Stimulated activated CD4-positive, alpha-beta T cell treated with anti-CD3 and anti-CD28 coated beads, Interleukin-1b, Interleukin-23, amount 100 ng/mL, for 4 hours (primary cell): ENCODE measurements around the gene ITSN2.

ENCODE experiments used
- DNase-seq, 2 donors: peaks; one replicate each; pipeline ENCODE4 v3.0.0-alpha.2; 2020; ENCODE audit warnings: low read depth in 2 of 2

ITSN2 gene

DNA sequence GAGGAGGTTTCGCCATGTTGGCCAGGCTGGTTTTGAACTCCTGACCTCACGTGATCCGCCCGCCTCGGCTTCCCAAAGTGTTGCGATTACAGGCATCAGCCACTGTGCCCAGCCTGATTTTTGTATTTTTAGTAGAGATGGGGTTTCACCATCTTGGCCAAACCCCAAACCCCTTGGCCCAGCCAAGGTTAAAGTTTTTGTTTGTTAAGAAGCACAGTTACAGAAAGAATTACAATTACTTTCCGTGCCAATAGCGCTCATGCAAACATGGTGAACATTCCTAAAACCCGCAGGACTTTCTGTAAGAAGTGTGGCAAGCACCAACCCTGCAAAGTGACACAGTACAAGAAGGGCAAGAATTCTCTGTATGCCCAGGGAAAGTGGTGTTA lies 26.1 kb downstream of the ITSN2 start:
- DNase-seq = no peak

DNA sequence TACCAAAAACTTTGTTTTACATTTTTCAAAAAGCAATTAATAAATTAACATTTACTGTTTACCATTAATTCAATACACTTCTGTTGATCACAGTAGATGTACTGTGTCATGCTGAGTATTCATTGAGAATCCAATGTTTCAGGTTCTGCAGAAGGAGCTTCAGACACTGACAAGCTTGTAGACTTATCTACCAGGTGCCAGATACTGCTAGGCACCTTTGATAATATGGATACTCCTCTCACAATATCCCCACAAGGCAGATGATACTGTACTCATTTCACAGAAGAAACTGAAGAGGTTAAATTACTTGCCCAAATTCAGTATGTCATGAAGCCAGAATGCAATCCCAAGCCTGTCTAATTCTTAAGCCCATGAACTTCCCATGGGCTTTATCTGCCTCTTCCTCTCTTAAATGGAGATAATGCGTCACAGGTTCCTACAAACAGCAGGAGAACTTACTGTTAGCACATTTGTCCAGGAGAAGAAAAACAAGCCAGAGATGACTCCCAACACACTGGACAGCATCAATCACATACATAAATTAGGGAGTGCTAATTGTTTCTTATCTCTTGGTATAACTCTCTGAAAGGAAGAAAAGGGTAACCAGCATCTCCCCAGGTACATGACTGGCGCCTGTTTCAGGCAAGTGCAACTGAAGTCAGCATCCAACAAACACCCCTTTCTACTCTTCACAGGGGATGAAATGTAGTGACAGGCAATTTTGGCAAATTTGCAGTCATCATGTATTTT lies 27.4 kb downstream of the ITSN2 start:
- no peak for DNase-seq

DNA sequence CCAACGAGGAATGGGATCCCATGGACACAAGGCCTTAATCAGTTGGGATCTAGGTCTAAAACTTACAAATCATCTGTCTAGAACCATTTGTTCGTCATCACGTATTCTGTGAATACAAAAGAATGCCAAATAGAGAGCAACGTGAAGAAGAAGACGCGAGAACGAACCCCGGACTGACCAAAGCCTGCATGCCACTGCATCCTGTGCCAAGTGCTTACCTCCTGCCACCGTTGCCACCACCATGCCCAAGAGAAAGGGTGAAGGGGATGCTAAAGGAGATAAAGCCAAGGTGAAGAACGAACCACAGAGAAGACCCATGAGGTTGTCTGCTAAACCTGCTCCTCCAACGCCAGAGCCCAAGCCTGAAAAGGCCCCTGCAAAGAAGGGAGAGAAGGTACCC lies 30.2 kb downstream of the ITSN2 start:
- no peak for DNase-seq

DNA sequence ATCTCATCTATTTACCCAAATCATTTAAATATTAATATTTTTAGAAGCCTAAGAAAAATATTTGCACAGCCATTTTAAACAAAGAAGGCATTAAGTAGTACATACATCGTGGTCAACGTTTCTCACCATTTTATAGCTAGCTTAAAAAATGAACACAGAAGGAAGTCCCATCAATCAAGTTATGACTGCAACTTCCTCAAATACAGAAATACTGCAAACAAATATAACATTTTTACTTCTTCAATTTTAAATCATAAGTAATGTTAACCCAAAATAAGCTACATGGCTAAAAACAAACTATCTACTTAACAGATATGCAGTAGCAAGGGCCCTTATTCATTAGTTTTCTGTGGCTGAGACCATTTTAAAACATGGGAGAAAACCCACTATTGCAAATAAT lies 30.6 kb downstream of the ITSN2 start:
- no peak for DNase-seq

DNA sequence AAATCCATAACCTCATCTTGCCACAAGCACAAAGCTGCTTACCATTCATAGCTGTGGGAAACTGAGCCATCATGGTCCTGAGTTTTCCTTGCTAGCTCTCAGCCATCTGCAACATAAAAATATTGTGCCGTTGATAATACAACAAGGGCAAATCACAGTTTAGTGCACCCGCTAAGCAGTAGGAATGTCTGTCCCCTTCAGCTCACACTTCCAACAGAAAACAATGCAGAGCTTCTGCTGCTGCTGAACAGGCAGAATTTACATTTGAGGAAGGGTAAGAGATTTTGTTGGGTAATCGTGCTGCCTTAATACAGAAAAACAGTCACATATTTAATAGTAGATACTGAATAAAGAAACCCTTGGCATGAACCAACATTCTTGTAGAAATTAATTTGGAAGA lies 32.3 kb downstream of the ITSN2 start:
- no peak for DNase-seq

DNA sequence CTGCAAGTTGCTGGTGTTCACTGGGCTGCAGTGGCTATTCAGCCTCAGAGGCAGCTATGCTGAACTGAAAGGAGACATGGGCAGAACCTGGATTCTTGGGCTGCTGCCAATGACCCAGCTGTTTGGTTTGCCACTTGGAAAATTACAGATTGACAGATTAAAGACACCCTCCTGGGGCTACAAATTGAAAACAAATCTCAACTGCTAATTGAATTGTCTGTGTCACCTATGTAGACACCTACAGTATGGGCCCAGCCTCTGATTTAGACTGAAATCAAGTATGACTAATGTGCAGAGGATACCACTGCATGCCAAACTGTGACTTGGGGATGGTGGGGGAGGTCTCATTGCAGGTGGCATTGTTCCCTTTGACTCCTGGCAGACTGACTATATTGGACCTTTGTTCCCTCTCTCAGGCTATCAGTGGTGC lies 42.8 kb downstream of the ITSN2 start:
- no peak for DNase-seq

DNA sequence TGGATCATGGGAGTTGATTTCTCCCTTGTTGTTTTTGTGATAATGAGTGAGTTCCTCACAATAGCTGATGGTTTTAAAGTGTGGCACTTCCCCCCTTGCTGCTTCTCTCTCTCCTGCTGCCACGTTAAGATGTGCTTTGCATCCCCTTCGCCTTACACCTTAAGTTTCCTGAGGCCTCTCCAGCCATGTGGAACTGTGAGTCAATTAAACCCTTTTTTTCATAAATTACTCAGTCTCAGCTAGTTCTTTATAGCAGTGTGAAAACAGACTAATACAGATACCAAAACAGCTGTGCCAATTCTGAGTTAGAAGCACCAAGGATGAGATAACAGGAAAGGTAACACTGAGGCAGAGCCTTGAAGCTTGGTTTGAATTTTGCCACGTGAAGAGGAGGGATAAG lies 44.7 kb downstream of the ITSN2 start:
- DNase-seq = no peak

DNA sequence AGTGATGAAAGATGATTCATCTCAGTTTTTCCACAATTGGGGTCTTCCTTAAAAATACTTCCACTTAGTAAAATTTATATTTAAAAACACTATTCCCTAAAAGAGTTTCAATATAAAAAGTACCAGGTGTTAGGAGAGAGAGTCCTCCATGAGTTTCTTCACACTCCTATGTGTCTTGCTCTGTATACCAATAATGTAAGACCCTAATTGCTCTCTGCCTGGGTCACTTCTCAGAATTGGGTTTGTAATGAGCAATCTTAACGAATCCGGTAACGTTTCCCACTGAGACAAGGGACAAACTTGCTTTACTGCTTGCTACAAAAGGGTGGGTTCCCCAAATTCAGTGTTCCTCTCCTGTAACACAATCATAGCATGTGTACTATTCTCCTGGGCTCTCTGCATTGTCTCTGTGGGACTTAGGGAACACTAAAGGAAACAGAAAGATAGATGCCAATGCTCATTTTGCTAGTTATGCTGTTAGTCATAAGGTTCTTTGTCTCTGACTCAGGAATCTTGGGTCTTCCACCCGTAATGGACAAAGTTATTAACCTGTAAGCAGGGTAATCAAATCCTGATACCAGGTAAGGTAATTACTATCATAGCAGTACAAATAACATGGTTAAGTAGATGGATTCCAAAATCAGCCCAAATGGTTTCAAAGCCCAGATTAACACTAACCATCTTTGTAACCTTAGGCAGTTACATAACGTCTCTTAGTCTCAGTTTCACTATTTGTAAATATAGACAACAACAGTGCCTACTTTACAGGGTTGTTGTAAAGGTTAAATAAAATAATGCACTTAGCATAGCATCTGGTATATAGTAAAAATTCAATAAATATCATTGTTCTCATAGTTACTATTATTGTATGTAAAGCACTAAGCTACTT lies 46.3 kb downstream of the ITSN2 start:
- DNase-seq = no peak

DNA sequence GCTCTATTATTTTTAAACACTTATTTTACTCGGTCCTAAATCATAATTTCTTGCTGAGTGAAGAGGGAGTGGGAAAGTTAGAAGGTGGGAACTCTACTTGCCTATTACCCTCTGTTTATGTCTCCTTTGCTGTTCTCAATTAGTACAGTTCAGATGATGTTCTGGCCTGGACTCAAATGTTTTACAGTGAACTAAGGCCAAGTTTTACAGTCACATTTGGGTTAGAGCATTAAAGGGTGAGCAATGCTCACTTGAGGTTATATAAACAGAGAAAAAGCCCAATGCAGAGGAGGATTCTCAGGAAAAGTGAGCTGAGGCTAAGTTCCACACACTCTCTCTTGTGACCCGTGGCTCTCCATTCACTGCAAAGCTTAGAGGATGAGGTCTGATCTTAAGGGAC lies 52.4 kb downstream of the ITSN2 start:
- DNase-seq = no peak

DNA sequence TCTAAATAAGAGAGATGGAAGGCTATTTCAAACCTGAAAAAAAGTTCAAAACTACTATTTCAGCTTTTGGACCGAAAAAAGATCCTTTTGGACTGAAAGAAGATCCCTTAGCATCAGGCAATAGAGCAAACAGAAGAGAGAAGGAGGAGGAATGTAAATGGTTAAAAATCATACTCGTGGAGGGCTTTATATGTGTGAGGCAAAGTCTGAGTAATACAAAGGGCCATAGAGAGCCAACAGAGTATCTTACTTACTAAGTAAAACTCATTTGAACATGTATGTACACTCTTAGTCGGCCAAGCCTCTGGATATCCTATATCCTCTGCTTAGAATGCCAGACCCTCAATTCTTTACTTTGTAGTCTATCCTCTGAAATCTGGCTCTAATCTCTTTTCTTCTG lies 55.7 kb downstream of the ITSN2 start:
- no peak for DNase-seq

DNA sequence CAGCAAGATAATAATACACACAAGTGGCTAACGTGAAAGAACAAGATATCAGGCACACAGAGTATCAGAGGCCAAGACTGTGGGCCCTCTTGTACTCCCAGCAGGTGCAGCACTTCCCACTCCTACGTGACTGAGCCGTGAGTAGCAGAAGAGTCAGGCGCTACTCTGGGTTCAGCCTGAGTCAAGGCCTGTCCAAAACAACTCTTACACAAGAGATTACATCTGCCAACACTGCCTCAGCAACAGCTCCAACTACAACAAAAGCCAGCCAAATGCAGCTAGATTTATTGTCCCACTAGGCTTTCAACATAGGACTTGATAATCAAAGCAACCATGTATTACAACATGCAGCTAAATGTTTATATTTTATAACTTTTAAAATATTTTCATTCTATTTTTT lies 56.2 kb downstream of the ITSN2 start:
- no peak for DNase-seq

DNA sequence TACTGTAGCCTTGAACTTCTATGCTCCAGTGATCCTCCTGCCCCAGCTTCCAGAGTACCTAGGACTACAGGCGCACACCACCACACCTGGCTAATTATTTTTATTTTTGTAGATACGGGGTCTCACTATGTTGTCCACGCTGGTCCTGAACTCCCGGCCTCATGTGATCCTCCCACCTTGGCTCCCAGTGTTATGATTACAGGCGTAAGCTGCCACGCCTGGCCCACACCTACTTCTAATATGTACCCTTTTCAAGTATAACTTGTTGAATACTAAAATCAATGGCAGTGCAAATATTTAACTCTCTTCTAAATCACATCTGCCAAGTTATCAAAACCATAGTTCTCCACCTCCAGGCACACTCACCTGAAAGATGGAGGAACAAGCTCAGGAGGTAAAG lies 58.7 kb downstream of the ITSN2 start:
- no peak for DNase-seq

DNA sequence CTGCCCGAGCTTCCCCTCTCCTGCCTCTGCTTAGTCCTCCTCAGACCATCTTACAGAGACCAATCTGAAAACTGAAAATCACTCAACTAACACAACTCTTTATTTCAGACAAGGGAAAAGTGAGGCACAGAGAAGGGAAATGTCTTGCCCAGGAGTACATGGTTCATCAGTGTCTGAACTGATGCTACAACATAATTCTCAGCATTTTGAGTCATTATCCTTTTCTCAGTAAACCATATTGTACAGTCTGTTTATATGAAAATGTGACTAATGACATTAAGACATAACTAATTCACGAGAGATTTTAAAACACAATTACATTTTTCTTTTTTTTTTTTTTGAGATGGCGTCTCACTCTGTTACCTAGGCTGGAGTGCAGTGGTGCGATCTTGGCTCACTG lies 62.7 kb downstream of the ITSN2 start:
- DNase-seq = no peak

DNA sequence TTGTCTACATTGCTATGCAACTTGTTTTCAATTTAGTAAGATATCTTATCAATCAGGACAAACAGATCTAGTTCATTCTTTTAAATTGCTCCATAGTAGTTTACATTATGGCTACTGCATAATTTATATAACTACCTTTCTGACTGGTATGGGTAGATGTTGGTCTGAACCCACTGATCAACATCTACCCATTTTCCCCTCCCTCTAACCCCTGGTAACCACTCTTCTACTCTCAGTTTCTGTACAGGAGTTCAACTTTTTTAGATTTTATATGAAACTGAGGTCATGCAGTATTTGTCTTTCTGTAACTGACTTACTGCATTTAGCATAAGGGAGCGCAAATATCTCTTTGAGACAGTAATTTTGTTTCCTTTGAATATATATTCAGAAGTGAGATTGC lies 73.2 kb downstream of the ITSN2 start:
- no peak for DNase-seq

DNA sequence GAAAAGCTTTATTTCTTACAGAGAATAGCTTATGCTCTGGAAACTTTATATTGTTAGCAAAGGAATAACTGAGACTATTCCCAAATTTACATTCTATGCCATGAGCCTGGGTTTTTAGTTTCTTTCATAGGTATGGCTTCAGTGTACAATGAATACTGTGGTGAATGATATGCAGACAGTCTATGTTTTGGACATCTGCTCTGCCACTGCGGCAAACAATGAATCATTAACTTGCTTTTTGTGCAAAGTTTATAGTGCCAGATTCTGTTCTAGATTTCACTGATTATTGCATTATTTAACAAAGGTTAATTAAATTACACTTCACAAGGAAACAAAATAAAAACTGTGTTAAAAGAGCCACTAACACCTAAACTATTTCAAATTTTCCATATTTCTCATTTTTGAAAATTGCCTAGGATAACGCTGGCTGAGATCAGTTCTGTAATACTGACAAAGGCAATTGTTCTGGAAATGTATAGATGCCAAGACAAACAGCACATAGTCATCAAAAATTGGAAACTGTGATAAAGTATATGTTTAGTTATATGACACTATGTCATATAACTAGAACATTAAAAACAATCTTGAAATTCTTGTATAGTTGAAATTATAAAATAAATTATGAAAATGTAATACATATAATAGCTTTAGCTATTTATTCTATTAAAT lies 74.7 kb downstream of the ITSN2 start:
- DNase-seq = no peak

DNA sequence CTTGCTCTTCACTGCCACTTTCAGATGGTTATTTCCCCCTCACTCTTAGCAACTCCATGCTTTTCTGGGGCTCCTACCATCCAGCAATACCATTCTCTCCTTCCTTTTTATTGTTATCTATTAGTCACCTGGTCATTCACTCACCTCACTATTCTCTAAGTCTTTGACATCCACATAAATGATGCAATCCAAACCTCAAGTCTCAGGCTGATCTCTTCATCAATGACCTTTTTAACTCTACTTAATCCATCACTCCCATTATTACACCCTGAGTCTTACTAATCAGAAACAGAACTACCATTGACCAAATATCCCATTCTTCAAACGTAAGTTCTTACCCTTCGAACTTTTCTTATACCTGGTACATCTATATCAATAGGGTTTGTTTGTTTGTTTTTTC lies 79.7 kb downstream of the ITSN2 start:
- DNase-seq = no peak

DNA sequence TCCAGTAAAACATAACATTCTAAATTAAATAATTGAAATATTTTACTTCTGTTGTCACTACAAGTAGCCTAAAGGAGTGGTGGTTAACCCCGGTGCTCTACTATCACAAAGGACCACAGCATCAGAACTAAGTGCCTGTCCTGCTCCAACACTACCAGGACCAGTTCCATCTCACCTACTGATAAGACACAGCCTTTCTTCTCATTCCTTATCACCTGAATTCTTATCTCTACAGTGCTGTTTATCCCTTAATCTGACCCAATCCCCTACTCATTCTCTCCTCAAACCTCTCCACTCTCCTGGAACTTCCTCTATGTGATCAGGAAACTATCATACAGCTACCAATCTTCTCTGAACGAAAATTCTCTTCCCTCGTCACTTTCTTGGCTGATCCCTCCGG lies 80.2 kb downstream of the ITSN2 start:
- DNase-seq = no peak

DNA sequence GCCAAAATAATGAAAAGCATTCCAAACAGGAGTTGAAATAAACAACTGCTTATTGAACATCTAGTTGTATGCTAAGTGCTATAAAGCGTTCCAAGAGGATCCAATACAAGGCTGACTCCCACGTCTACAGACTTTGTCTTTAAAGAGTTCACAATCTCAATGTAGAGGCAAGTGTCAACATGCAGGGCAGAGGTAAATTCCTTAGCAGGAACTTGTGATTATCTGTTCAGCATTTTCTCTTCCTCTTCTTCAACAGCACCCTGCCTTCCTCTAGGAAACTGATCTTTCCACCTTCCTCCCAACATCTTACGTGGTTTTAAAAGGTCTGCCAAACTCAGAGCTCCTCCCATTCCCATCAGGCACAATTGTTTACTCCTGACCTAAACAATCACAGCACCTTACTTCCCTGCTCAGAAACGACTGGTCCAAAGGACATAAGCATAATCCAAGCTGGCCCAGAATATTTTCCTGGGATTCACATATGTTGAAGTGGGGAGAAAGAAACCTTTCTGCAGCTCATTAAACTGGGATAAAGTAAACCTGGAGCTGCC lies 83.9 kb downstream of the ITSN2 start:
- DNase-seq = no peak

DNA sequence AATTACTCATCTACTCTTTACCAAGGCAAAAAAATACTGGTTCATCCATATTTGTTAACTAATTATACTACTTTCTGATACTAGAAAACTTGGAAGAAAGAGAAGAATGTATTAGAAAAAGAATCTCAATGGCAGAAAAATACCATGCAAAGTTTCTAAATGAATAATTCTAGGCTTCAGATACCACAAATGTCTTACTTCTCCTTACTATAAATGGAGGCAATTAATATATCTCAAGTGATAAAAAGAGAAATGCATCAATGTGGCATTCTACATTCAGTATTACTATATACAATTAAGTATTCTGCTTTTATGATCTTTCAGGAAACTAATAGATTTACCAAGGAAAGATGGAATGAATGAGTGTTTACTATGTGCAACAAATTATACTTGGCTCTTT lies 85.5 kb downstream of the ITSN2 start:
- no peak for DNase-seq

DNA sequence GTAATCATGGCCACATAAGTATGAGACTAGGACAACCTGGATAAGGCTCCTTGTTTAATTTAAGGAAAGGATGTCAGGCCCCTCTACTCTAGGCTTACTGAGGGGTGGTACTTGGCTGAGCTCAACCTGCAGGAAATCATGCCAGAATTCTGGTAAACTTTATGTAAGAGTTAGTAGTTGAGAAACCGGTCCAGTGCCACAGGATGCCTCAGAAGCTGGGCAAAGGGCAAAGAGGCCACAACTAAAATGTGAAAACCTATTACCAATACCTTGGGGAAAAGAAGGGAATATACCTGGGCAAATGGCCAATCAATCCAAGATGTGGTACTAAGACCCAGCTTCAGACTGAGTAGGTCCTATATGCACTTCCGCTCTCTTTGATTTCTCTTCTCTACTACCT lies 86.7 kb downstream of the ITSN2 start:
- no peak for DNase-seq

DNA sequence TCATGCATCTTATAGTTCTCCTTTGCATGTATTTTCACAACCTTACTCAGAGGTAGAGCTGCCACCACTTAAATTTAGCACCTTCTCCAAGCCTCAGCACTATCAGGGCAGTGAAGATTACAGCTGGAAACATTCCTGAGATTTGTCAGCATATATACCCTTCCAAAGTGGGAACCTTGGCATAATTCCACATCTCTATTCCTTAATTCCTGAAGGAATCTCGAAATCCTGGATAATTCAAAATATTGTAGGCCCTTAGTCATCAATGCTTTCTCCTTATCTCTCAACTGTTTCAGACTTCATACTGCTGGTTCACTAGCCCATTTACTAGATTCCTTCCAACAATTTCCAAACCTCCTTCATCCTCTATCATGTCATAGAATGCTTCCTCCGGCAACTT lies 87.4 kb downstream of the ITSN2 start:
- DNase-seq = no peak

DNA sequence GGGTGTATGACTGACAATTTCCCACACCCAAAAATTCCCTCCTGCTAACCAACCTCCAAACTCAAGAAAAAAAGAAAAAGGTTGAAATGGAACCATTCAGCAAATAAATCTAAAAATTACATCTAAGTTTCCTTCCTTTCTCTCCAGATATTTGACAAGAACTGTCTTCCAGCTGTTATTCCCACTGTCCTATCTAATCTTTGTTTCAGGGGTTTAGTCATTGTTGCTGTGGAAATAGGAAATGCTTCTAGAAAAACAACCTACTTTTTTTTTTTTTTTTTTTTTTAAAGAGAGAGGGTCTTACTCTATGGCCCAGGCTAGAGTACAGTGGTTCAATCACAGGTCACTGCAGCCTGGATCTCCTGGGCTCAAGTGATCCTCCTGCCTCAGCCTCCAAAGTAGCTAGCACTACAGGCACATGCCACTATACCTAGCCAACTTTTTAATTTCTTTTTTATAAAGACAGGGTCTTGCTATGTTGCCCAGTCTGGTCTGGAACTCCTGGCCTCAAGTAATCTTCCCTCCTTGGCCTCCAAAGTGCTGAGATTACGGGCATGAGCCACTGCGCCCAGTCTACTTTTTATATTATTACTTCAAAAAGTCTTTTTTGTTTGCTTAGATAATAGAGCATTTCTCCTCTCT lies 88.1 kb downstream of the ITSN2 start:
- no peak for DNase-seq
